HG02759 (cell line): ENCODE data around the gene ZNF205.
"Not testable (repeated sequence)": the region's sequence is repeated elsewhere in the genome, so short reads cannot be mapped to it uniquely, and the experiment has no call there.

ENCODE experiments used
- ATAC-seq: cut with Tn5 transposase; IDR thresholded peaks from one replicate; pipeline ENCODE4 v1.9.1; 2021; ENCODE audit warnings: mild to moderate bottlenecking, moderate library complexity; ENCODE audit not compliant: unreplicated experiment

The ZNF205 gene

GRCh38 chr16:3165111-3165822 is 52.9 kb downstream of the ZNF205 start:
- ATAC-seq, result no peak

GRCh38 chr16:3166505-3166886 is 54.1 kb downstream of the ZNF205 start:
- ATAC-seq, result no peak

DNA sequence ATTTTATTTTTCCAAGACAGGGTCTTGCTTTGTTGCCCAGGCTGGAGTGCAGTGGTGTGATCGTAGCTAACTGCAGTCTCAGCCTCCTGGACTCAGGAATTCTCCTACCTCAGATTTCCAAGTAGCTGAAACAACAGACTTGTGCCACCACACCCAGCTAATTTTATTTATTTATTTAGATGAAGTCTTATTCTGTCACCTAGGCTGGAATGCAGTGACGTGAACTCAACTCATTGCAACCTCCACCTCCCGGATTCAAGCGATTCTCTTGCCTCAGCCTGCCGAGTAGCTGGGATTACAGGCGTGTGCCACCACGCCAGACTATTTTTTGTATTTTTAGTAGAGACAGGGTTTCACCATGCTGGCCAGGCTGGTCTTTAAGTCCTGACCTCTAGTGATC is 56.3 kb downstream of the ZNF205 start:
- not testable (repeated sequence) for ATAC-seq
